ENCODE data around the gene COQ5.
A peak's percentile ranks its signal among the peaks of the same experiment; 100 is the strongest.

The COQ5 gene, protein sequence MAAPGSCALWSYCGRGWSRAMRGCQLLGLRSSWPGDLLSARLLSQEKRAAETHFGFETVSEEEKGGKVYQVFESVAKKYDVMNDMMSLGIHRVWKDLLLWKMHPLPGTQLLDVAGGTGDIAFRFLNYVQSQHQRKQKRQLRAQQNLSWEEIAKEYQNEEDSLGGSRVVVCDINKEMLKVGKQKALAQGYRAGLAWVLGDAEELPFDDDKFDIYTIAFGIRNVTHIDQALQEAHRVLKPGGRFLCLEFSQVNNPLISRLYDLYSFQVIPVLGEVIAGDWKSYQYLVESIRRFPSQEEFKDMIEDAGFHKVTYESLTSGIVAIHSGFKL

GRCh38 chr12:120528861-120529525, at the start of gene COQ5:
COQ5 (minus strand) TSS chr12:120529158; CDS start chr12:120529141, 17 bp downstream.
- no peak for TF ChIP-seq CTCF (IDR thresholded peaks at IDR 0.05; ENCODE audit: low read depth, low read length)

GRCh38 chr12:120574106-120574505, 45.1 kb upstream of the COQ5 start:
- Histone ChIP-seq H3K9me3 (ENCODE audit: severe bottlenecking) (no peaks in the 10 kb centered on the region), H3K36me3 (peaks cover 90% of the 10 kb centered on the region), H3K27ac (no peak overlapping the region), H3K27me3 (ENCODE audit: insufficient read depth, low read depth, severe bottlenecking) (no peaks in the 10 kb centered on the region), H3K4me3 (ENCODE audit: low read depth, low read length) (no peak overlapping the region)
- DNase-seq, result no peak
- no peak for TF ChIP-seq CTCF (IDR thresholded peaks at IDR 0.05; ENCODE audit: low read depth, low read length)

More at GRCh38 chr12:120528861-120529525, at the start of gene COQ5:
- Histone ChIP-seq H3K9me3 (ENCODE audit: severe bottlenecking) (no peaks in the 10 kb centered on the region), H3K4me3 (ENCODE audit: low read depth, low read length) (peak within 1 kb of the TSS; percentile 96), H3K27ac (peak within 1 kb of the TSS; percentile 96), H3K36me3 (no peaks in the 10 kb centered on the region; the same call in 1 of the 2 replicates), H3K27me3 (ENCODE audit: insufficient read depth, low read depth, severe bottlenecking) (no peaks in the 10 kb centered on the region)
- peak; percentile 89 for DNase-seq

- Histone ChIP-seq H3K27ac (no peak overlapping the region), H3K9me3 (ENCODE audit: severe bottlenecking) (no peaks in the 10 kb centered on the region), H3K27me3 (ENCODE audit: insufficient read depth, low read depth, severe bottlenecking) (no peaks in the 10 kb centered on the region), H3K4me3 (ENCODE audit: low read depth, low read length) (no peak overlapping the region), H3K36me3 (peaks cover 90% of the 10 kb centered on the region)
- DNase-seq, result no peak
- TF ChIP-seq CTCF (IDR thresholded peaks at IDR 0.05; ENCODE audit: low read depth, low read length), result no peak
Observed at GRCh38 chr12:120573560-120573959, 44.6 kb upstream of the COQ5 start.

DNA sequence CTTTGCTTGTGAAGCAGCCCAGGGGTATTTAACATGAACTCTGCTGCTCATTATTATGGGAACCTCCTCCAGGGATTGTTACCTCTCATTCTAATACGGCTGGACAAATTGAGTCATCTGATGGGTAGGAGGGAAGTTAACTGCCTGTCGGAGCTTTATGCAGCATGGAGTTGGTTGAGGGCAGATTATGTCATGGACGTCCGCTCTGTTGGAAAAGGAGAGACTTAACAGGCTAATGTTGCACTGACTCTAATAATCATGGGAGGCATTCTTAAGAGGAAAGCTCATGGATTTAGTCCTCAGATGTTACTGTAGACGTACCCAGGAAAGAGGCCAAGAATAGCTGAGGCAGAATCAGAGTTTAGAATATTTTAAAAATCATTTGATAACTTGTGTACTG, 42.3 kb upstream of the COQ5 start:
- no peaks in the 10 kb centered on the region for H3K27me3 ChIP-seq (ENCODE audit: insufficient read depth, low read depth, severe bottlenecking)
- H3K36me3 ChIP-seq, result peaks cover 85% of the 10 kb centered on the region
- H3K27ac ChIP-seq, result no peak overlapping the region
- no peak for DNase-seq
- H3K4me3 ChIP-seq (ENCODE audit: low read depth, low read length), result no peak overlapping the region
- H3K9me3 ChIP-seq (ENCODE audit: severe bottlenecking), result no peaks in the 10 kb centered on the region
- no peak for TF ChIP-seq CTCF (IDR thresholded peaks at IDR 0.05; ENCODE audit: low read depth, low read length)

- H3K36me3 ChIP-seq, result peaks cover 81% of the 10 kb centered on the region
- no peaks in the 10 kb centered on the region for H3K9me3 ChIP-seq (ENCODE audit: severe bottlenecking)
- H3K4me3 ChIP-seq (ENCODE audit: low read depth, low read length), result no peak overlapping the region
- H3K27ac ChIP-seq, result no peak overlapping the region
- H3K27me3 ChIP-seq (ENCODE audit: insufficient read depth, low read depth, severe bottlenecking), result no peaks in the 10 kb centered on the region
- TF ChIP-seq CTCF (IDR thresholded peaks at IDR 0.05; ENCODE audit: low read depth, low read length), result no peak
- no peak for DNase-seq
Observed at GRCh38 chr12:120563495-120563894, 34.5 kb upstream of the COQ5 start.

Measured in WERI-Rb-1 (cell line).